Panc1 (cell line): ENCODE measurements around the gene DCAF17. TPM values are rescaled to one million over a fixed set of nuclear protein-coding genes. Genes with fewer than 3 reads are reported as not detected.

Experiments used
- ATAC-seq: fragments of 200-7000 bp; cut with Tn5 transposase; 2 replicates; pipeline ENCODE4 v1.9.1; 2020; ENCODE audit warnings: mild to moderate bottlenecking, moderate library complexity
- BruUV-seq: library from RNA; stranded (reverse); fragments of 400-500 nt; replicated peaks from 2 replicates; lab custom pipeline; 2021; lab: Mats Ljungman, UMichigan
- CTCF ChIA-PET: fragments of 300-600 bp; sonication (Branson Sonifier 250); formaldehyde crosslinking; loops from one replicate; lab custom pipeline; 2022; ENCODE audit warnings: antibody characterized with exemption; lab: Charles Lee
- POLR2A ChIA-PET: fragments of 300-600 bp; sonication (Branson Sonifier 250); formaldehyde crosslinking; loops from one replicate; lab custom pipeline; 2022; ENCODE audit warnings: antibody characterized with exemption; lab: Charles Lee
- DNase-seq: peaks from one replicate; pipeline ENCODE4 v3.0.0-alpha.2; 2010; ENCODE audit warnings: low read depth, low spot score
- H3K27ac ChIP-seq: 2 replicates; pipeline ENCODE4 v1.5.1; 2011; ENCODE audit warnings: mild to moderate bottlenecking, low read length, inconsistent platforms
- H3K27me3 ChIP-seq: fragments of 200-500 bp; sonication (Bioruptor generic); 2 replicates; pipeline ENCODE4 v1.6.0; 2014; ENCODE audit warnings: low read length, inconsistent platforms; ENCODE audit not compliant: control insufficient read depth, insufficient read depth
- H3K36me3 ChIP-seq: fragments of 200-500 bp; sonication (Bioruptor generic); 2 replicates; pipeline ENCODE4 v1.5.1; 2014; ENCODE audit warnings: inconsistent platforms, mild to moderate bottlenecking, low read length, moderate library complexity; ENCODE audit not compliant: control insufficient read depth, insufficient read depth
- H3K4me1 ChIP-seq: 2 replicates; pipeline ENCODE4 v1.5.1; 2011; ENCODE audit warnings: inconsistent platforms, mild to moderate bottlenecking, low read length, moderate library complexity; ENCODE audit not compliant: control insufficient read depth, insufficient read depth
- H3K4me3 ChIP-seq, 2 experiments: 2 replicates each; pipeline ENCODE4 v1.5.1; 2011 to 2012; ENCODE audit warnings: low read depth in 2 of 2, low read length in 2 of 2, mild to moderate bottlenecking in 2 of 2, inconsistent platforms in 1 of 2, moderate library complexity in 1 of 2
- H3K9me3 ChIP-seq: fragments of 200-500 bp; sonication (Bioruptor generic); 2 replicates; pipeline ENCODE4 v1.5.1; 2014; ENCODE audit warnings: low read depth, mild to moderate bottlenecking, inconsistent platforms, low read length, moderate library complexity; ENCODE audit not compliant: control insufficient read depth, insufficient read depth
- CTCF ChIP-seq: fragments of 450-650 bp; IDR thresholded peaks from 2 replicates; pipeline ENCODE4 v1.5.1; 2017; ENCODE audit warnings: mild to moderate bottlenecking
- POLR2AphosphoS5 ChIP-seq: IDR thresholded peaks from 2 replicates; pipeline ENCODE4 v1.6.1; 2012; ENCODE audit warnings: mild to moderate bottlenecking, low read depth, low read length, moderate library complexity
- REST ChIP-seq, 2 experiments: IDR thresholded peaks; 2 replicates each; pipeline ENCODE4 v1.6.1; 2011 to 2012; ENCODE audit warnings: low read depth in 2 of 2, control low read depth in 1 of 2, low read length in 1 of 2, mild to moderate bottlenecking in 1 of 2, moderate library complexity in 1 of 2; ENCODE audit not compliant: insufficient read depth in 1 of 2
- SIN3A ChIP-seq: IDR thresholded peaks from 2 replicates; pipeline ENCODE4 v1.6.1; 2012; ENCODE audit warnings: low read depth, mild to moderate bottlenecking, low read length, moderate library complexity, borderline replicate concordance; ENCODE audit not compliant: insufficient read depth
- TCF7L2 ChIP-seq: IDR thresholded peaks from 2 replicates; pipeline ENCODE4 v1.6.1; 2011; ENCODE audit warnings: mild to moderate bottlenecking, low read depth, low read length, inconsistent platforms
- in situ Hi-C: cut with HindIII; loops from 2 replicates; pipeline ENCODE4 v1.10.0; 2016; ENCODE audit warnings: low sequenced_read_pairs, low pct_unique_long_range_greater_than_20kb
- intact Hi-C: fragments of 100-400 bp; cut with micrococcal nuclease; formaldehyde crosslinking; loops from one replicate; pipeline ENCODE4 v1.10.0; 2022; ENCODE audit not compliant: unreplicated experiment
- total RNA-seq: library from RNA; stranded (reverse); gene quantifications from one replicate; pipeline ENCODE4 v1.2.1, GENCODE V29; 2021; ENCODE audit not compliant: unreplicated experiment

Gene DCAF17
- total RNA-seq, 1 experiment from 2014 or later = 19.0 TPM

GRCh38 chr2:171432206-171432968 is 1.6 kb upstream of the DCAF17 start:
- TF ChIP-seq CTCF (no peak), REST (IDR thresholded peaks at IDR 0.05; ENCODE audit: insufficient read depth in 1 of 2, low read depth in 2 of 2, low read length in 1 of 2) (no peak), SIN3A (no peak), POLR2AphosphoS5 (no peak), TCF7L2 (no peak)
- no TSS peak for BruUV-seq
- ChIA-PET CTCF (no interaction called here), POLR2A (interaction anchor here (0.6 to 0.7 kb wide), 2 partner anchors 97 to 126 kb away, joined by 6 to 8 read pairs; no protein-coding TSS in a partner anchor)
- no peaks in the 10 kb centered on the region for H3K27me3 ChIP-seq
- intact Hi-C loops (loop anchor here (5.0 kb wide), 2 partner anchors 445 to 460 kb away; no protein-coding TSS in a partner anchor), in situ Hi-C loops (no loop called here)
- peaks cover 7% of the 10 kb centered on the region; the same call in 1 of the 2 replicates for H3K9me3 ChIP-seq
- ATAC-seq (no peak), DNase-seq (no peak)
- peak overlapping the region; percentile 96 for H3K27ac ChIP-seq
- peak overlapping the region; percentile 95 for H3K4me3 ChIP-seq
- peaks cover 4% of the 10 kb centered on the region; the same call in 1 of the 2 replicates for H3K36me3 ChIP-seq
- peaks cover 10% of the 10 kb centered on the region for H3K4me1 ChIP-seq

DNA sequence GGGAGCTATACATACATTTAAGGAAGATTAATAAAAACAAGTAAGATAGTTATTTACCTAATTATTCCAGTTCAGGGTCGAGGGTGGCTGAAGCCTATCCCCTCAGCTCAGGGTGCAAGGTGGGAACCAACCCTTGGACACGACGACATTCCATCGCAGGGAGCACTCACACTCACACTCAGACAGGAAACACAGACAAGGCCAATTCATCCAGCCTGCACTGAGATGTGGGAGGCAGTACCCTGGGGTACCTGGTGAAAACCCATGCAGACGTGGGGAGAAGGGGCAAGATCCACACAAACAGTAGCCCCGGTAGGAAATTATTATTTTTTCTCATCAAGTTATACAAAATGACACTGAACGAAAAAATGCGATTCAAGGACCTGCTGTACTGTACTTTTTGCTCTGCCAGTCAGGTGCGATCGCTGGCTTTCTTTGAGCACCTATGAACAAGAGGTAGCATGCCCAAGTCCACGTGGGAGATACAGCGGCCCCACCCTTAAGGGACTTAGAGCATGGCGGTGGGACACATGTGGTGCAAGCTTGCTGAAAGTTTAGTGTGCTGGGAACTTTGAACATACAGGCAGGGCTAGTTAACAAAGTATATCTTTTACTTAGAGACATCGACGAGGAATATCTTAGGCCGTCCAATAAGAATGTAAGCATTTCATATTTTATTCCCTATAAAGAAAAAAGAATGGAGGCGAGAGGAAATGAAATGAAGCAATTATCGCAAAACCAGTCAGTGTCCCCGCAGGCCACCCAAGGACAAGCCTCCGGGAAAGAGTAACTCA is 860 bp upstream of the DCAF17 start:
- intact Hi-C loops (loop anchor here (5.0 kb wide), 2 partner anchors 446 to 461 kb away; no protein-coding TSS in a partner anchor), in situ Hi-C loops (no loop called here)
- H3K4me1 ChIP-seq = peaks cover 10% of the 10 kb centered on the region
- H3K27me3 ChIP-seq = no peaks in the 10 kb centered on the region
- H3K27ac ChIP-seq = peak overlapping the region; percentile 96
- no peak for TF ChIP-seq SIN3A
- no peak for TF ChIP-seq REST (IDR thresholded peaks at IDR 0.05; ENCODE audit: insufficient read depth in 1 of 2, low read depth in 2 of 2, low read length in 1 of 2)
- no peak for TF ChIP-seq POLR2AphosphoS5
- POLR2A ChIA-PET = interaction anchor here (0.6 kb wide), 1 partner anchor 96 kb away, joined by 8 read pairs; no protein-coding TSS in a partner anchor
- peak overlapping the region; percentile 95 for H3K4me3 ChIP-seq
- H3K36me3 ChIP-seq = peaks cover 4% of the 10 kb centered on the region; the same call in 1 of the 2 replicates
- peak; percentile 24 for DNase-seq
- ATAC-seq = 0 out of 2 replicates have a peak, but pooled peaks have one; percentile 27
- TSS peak; percentile 67 for BruUV-seq
- CTCF ChIA-PET = no interaction called here
- peaks cover 7% of the 10 kb centered on the region; the same call in 1 of the 2 replicates for H3K9me3 ChIP-seq
